ENCODE results near the gene BIRC6. TPM values are rescaled to one million over a fixed set of nuclear protein-coding genes. Genes with fewer than 3 reads are reported as not detected.

The BIRC6 gene
- total and polyA plus RNA-seq, 2 of the 8 experiments (the other 6 are each of a cell fraction or from before 2014, with no cell fraction given) = 32.5 to 69.5 TPM

DNA sequence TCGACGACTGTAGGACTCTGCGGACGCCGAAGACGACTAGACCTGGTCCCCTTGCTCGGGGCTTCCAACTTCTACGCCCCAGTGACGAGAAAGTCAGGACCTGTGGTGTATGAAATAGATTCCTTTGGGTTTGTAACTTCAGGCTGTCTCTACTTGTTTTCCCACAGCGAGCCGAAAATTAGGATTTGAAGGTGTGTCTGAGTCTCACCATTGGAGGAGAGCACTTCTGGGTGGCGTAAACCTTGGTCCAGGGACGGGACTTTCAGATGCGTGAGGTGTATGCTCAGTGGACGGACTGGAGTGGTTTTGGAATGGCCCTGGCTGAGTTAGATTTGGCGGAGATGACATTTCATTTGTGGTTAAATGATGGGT, 1.3 kb downstream of the BIRC6 start:
- H3K79me2 ChIP-seq (ENCODE audit: control insufficient read depth in 1 of 2, insufficient read depth in 2 of 2, low read length in 2 of 2) = peaks cover 23 to 52% of the 10 kb centered on the region in 2 experiments
- H3K4me2 ChIP-seq (ENCODE audit: insufficient read depth in 1 of 2, low read depth in 2 of 2, low read length in 2 of 2) = peak overlapping the region; percentile 85 to 90
- 0 out of 2 replicates have a peak overlapping the region, but pooled peaks have one; percentile 17 for H3K27ac ChIP-seq (ENCODE audit: low read depth, low read length)
- WGBS, 2 experiments (ENCODE audit: extremely low coverage in 1 of 2, insufficient coverage in 1 of 2, insufficient read length in 1 of 2, insufficient replicate concordance in 2 of 2, low coverage in 1 of 2, low lambda C conversion rate in 2 of 2, missing lambda C conversion rate in 1 of 2) = 11% methylated on average over 16 of the region's 16 CpGs; no CpG with 5 or more reads in 1 of the 2 experiments
- no peak overlapping the region for H3K23ac ChIP-seq (ENCODE audit: insufficient read length)
- no peak overlapping the region for H2AK5ac ChIP-seq (ENCODE audit: low read depth, low read length)
- no peaks in the 10 kb centered on the region for H3K79me1 ChIP-seq (ENCODE audit: low read depth, low read length)
- FAIRE-seq = no peak
- H2BK20ac ChIP-seq (ENCODE audit: low read length) = peak overlapping the region; percentile 72; the same call in 1 of the 2 replicates
- TF ChIP-seq ASH2L (IDR thresholded peaks at IDR 0.05; ENCODE audit: low read length) (peak; percentile 1), CBX5 (IDR thresholded peaks at IDR 0.05; ENCODE audit: low read depth, low read length) (no peak)
- peaks cover 6% of the 10 kb centered on the region; the same call in 1 of the 2 replicates for H3K23me2 ChIP-seq (ENCODE audit: low read depth, low read length)
- H3K4me3 ChIP-seq (ENCODE audit: extremely low read depth in 1 of 4, insufficient read depth in 2 of 4, low read depth in 3 of 4, low read length in 4 of 4) = peak overlapping the region; percentile 75 to 97 (median 96)
- H3K9me3 ChIP-seq (ENCODE audit: insufficient read depth in 2 of 2, low read depth in 1 of 2, low read length in 1 of 2) = no peaks in the 10 kb centered on the region
- H3K18ac ChIP-seq (ENCODE audit: extremely low read depth, low read length) = no peak overlapping the region
- H3K9ac ChIP-seq (replicated peaks in 1 of 4; ENCODE audit: extremely low read depth in 1 of 4, low read depth in 3 of 4, low read length in 3 of 4) = peak overlapping the region; percentile 40 to 57 (median 49); a peak in 6 of 7 replicates
- peaks cover 0 to 7% (median 3%) of the 10 kb centered on the region in 4 experiments; a peak in 4 of 7 replicates for H3K4me1 ChIP-seq (replicated peaks in 1 of 4; ENCODE audit: control insufficient read depth in 3 of 4, insufficient read depth in 4 of 4, low read length in 3 of 4)
- H3K27me3 ChIP-seq (replicated peaks in 1 of 4; ENCODE audit: control insufficient read depth in 3 of 4, extremely low read depth in 1 of 4, insufficient read depth in 3 of 4, low read length in 3 of 4) = no peaks in the 10 kb centered on the region
- peaks cover 0 to 12% (median 2%) of the 10 kb centered on the region in 4 experiments; a peak in 2 of 8 replicates for H3K36me3 ChIP-seq (ENCODE audit: control insufficient read depth in 2 of 4, insufficient read depth in 4 of 4, low read length in 3 of 4)
- no peak overlapping the region; the same call in 1 of the 2 replicates for H4K8ac ChIP-seq (ENCODE audit: extremely low read depth, insufficient read depth, low read length)
- no peak overlapping the region for H2BK15ac ChIP-seq (ENCODE audit: low read length)
- H3K4ac ChIP-seq (replicated peaks; ENCODE audit: insufficient read length, low read depth, low read length) = no peak overlapping the region
- H2BK12ac ChIP-seq (ENCODE audit: low read depth, low read length) = no peak overlapping the region
- no peak overlapping the region for H2AFZ ChIP-seq (ENCODE audit: low read length)
- DNase-seq (ENCODE audit: low read depth in 1 of 2, low spot score in 2 of 2) = peak in 1 of 2 experiments; percentile 48
- POLR2A ChIA-PET (ENCODE audit: partially characterized antibody) = interaction anchor here (0.6 kb wide), 1 partner anchor 20 kb away, joined by 3 read pairs; no protein-coding TSS in a partner anchor
- peak overlapping the region; percentile 75 for H2BK120ac ChIP-seq (replicated peaks; ENCODE audit: low read depth, low read length)
- CTCF ChIA-PET (ENCODE audit: partially characterized antibody) = interaction anchor here (0.5 kb wide), 1 partner anchor 43 kb away, joined by 4 read pairs; no protein-coding TSS in a partner anchor
- H2BK5ac ChIP-seq (ENCODE audit: low read depth, low read length) = 0 out of 2 replicates have a peak overlapping the region, but pooled peaks have one; percentile 37
- H4K91ac ChIP-seq (replicated peaks; ENCODE audit: insufficient read length, low read length) = no peak overlapping the region
- no peak overlapping the region for H3K14ac ChIP-seq (ENCODE audit: insufficient read length)
- no peak overlapping the region for H3K56ac ChIP-seq (replicated peaks; ENCODE audit: insufficient read length, low read depth, low read length)
- peak overlapping the region; percentile 6 for H4K5ac ChIP-seq (ENCODE audit: insufficient read length, low read depth, low read length)
- peaks cover 3 to 7% of the 10 kb centered on the region in 2 experiments for H4K20me1 ChIP-seq (replicated peaks in 1 of 2; ENCODE audit: control insufficient read depth in 1 of 2, insufficient read depth in 2 of 2, low read length in 2 of 2)

Measured in H1 (cell line).